A549 (cell line): ENCODE data around the gene GCNT3. TPM values are rescaled to one million over a fixed set of nuclear protein-coding genes. Genes with fewer than 3 reads are reported as not detected.
A peak's percentile ranks its signal among the peaks of the same experiment; 100 is the strongest.

Experiments used
- BHLHE40 ChIP-seq: IDR thresholded peaks from 2 replicates; pipeline ENCODE4 v1.6.1; 2012; ENCODE audit warnings: low read depth, low read length, inconsistent platforms
- CBX2 ChIP-seq: fragments of 200-600 bp; sonication (generic); IDR thresholded peaks from 2 replicates; pipeline ENCODE4 v1.6.1; 2016; ENCODE audit warnings: low read depth, mild to moderate bottlenecking, borderline replicate concordance
- CBX8 ChIP-seq: fragments of 200-600 bp; sonication (generic); IDR thresholded peaks from 2 replicates; pipeline ENCODE4 v1.6.1; 2016
- CEBPB ChIP-seq, 2 experiments: fragments of >200 bp in 1 of 2; sonication (Bioruptor Twin) in 1 of 2; formaldehyde crosslinking in 1 of 2; IDR thresholded peaks; 2 replicates each; pipeline ENCODE4 v1.6.1; 2012 to 2016
- CHD2 ChIP-seq: fragments of 150-350 bp; IDR thresholded peaks from 2 replicates; pipeline ENCODE4 v1.6.1; 2014; ENCODE audit warnings: low read length; ENCODE audit not compliant: partially characterized antibody
- CHD4 ChIP-seq: fragments of 200-600 bp; sonication (generic); IDR thresholded peaks from 2 replicates; pipeline ENCODE4 v1.6.1; 2016; ENCODE audit warnings: antibody characterized with exemption, mild to moderate bottlenecking, borderline replicate concordance
- EHF ChIP-seq: fragments of 250-450 bp; sonication (Bioruptor Pico); IDR thresholded peaks from 2 replicates; pipeline ENCODE4 v1.5.0; 2020; ENCODE audit warnings: mild to moderate bottlenecking
- EHMT2 ChIP-seq: fragments of 200-600 bp; sonication (generic); IDR thresholded peaks from 2 replicates; pipeline ENCODE4 v1.6.1; 2016; ENCODE audit warnings: antibody characterized with exemption, low read depth, mild to moderate bottlenecking, moderate library complexity
- EP300 ChIP-seq, 2 experiments: fragments of >200 bp; sonication (Bioruptor Twin); formaldehyde crosslinking; IDR thresholded peaks; 2 replicates in 1 of 2; 3 replicates in 1 of 2; pipeline ENCODE4 v1.6.1; 2016 to 2017
- FOSB ChIP-seq: fragments of 250-450 bp; sonication (Bioruptor Pico); IDR thresholded peaks from 2 replicates; pipeline ENCODE4 v1.5.0; 2020; ENCODE audit warnings: mild to moderate bottlenecking, moderate library complexity
- FOXS1 ChIP-seq: fragments of 250-450 bp; sonication (Bioruptor Pico); IDR thresholded peaks from 2 replicates; pipeline ENCODE4 v1.5.0; 2020; ENCODE audit warnings: mild to moderate bottlenecking, moderate library complexity
- GATA3 ChIP-seq: IDR thresholded peaks from 2 replicates; pipeline ENCODE4 v1.6.1; 2012; ENCODE audit warnings: borderline replicate concordance
- HEYL ChIP-seq: fragments of 250-450 bp; sonication (Bioruptor Pico); IDR thresholded peaks from 2 replicates; pipeline ENCODE4 v1.8.0; 2021; ENCODE audit warnings: mild to moderate bottlenecking, moderate library complexity
- HOXA7 ChIP-seq: fragments of 250-450 bp; sonication (Bioruptor Pico); IDR thresholded peaks from 2 replicates; pipeline ENCODE4 v1.5.0; 2020; ENCODE audit warnings: mild to moderate bottlenecking, moderate library complexity
- HOXB13 ChIP-seq: fragments of 250-450 bp; sonication (Bioruptor Pico); IDR thresholded peaks from 2 replicates; pipeline ENCODE4 v1.5.0; 2020; ENCODE audit warnings: low read depth, mild to moderate bottlenecking, moderate library complexity
- HOXB5 ChIP-seq: fragments of 250-450 bp; sonication (Bioruptor Pico); IDR thresholded peaks from 2 replicates; pipeline ENCODE4 v1.5.0; 2020; ENCODE audit warnings: mild to moderate bottlenecking, moderate library complexity
- JUN ChIP-seq, 2 experiments: fragments of >200 bp; sonication (Bioruptor Twin); formaldehyde crosslinking; IDR thresholded peaks; 2 replicates in 1 of 2; 3 replicates in 1 of 2; pipeline ENCODE4 v1.6.1; 2016 to 2017
- KDM1A ChIP-seq: fragments of 200-600 bp; sonication (generic); IDR thresholded peaks from 2 replicates; pipeline ENCODE4 v1.6.1; 2016; ENCODE audit warnings: low read depth, mild to moderate bottlenecking
- MAFK ChIP-seq: fragments of 450-650 bp; IDR thresholded peaks from 2 replicates; pipeline ENCODE4 v1.6.1; 2014; ENCODE audit not compliant: partially characterized antibody
- MAZ ChIP-seq: fragments of 150-350 bp; IDR thresholded peaks from 2 replicates; pipeline ENCODE4 v1.6.1; 2014; ENCODE audit warnings: antibody characterized with exemption, low read depth, low read length, borderline replicate concordance
- MYC ChIP-seq: IDR thresholded peaks from 2 replicates; pipeline ENCODE4 v1.6.1; 2012; ENCODE audit warnings: mild to moderate bottlenecking, inconsistent platforms, low read length, improper control_type of control experiment, borderline replicate concordance
- PBX3 ChIP-seq: IDR thresholded peaks from 2 replicates; pipeline ENCODE4 v1.6.1; 2012
- POLR2A ChIP-seq: IDR thresholded peaks from 2 replicates; pipeline ENCODE4 v1.6.1; 2012; ENCODE audit warnings: mild to moderate bottlenecking, low read length
- POLR2AphosphoS2 ChIP-seq: conservative IDR thresholded peaks from 2 replicates; pipeline ENCODE4 v1.6.1; 2012; ENCODE audit warnings: low read length, improper control_type of control experiment, inconsistent platforms
- RAD21 ChIP-seq, 2 experiments: fragments of >200 bp in 1 of 2; sonication (Bioruptor Twin) in 1 of 2; formaldehyde crosslinking in 1 of 2; IDR thresholded peaks in 1 of 2; conservative IDR thresholded peaks in 1 of 2; 2 replicates in 1 of 2; 3 replicates in 1 of 2; pipeline ENCODE4 v1.6.1; 2012 to 2018; ENCODE audit warnings: inconsistent platforms in 1 of 2
- RARB ChIP-seq: fragments of 250-450 bp; sonication (Bioruptor Pico); IDR thresholded peaks from 2 replicates; pipeline ENCODE4 v1.8.0; 2021; ENCODE audit warnings: mild to moderate bottlenecking, moderate library complexity
- RFX5 ChIP-seq: fragments of 450-650 bp; IDR thresholded peaks from 2 replicates; pipeline ENCODE4 v1.7.1; 2014; ENCODE audit warnings: antibody characterized with exemption, mild to moderate bottlenecking, moderate library complexity
- SMC3 ChIP-seq: fragments of >200 bp; sonication (Bioruptor Twin); formaldehyde crosslinking; IDR thresholded peaks from 3 replicates; pipeline ENCODE4 v1.6.1; 2018; ENCODE audit warnings: inconsistent platforms
- SREBF2 ChIP-seq: fragments of 450-650 bp; IDR thresholded peaks from 2 replicates; pipeline ENCODE4 v1.6.1; 2014; ENCODE audit warnings: mild to moderate bottlenecking, moderate library complexity
- TFCP2L1 ChIP-seq: fragments of 250-450 bp; sonication (Bioruptor Pico); IDR thresholded peaks from 2 replicates; pipeline ENCODE4 v1.5.0; 2021; ENCODE audit warnings: mild to moderate bottlenecking
- ZC3H11A ChIP-seq: fragments of 450-650 bp; IDR thresholded peaks from 2 replicates; pipeline ENCODE4 v1.6.1; 2014; ENCODE audit warnings: antibody characterized with exemption, mild to moderate bottlenecking
- ZSCAN20 ChIP-seq: fragments of 250-450 bp; sonication (Bioruptor Pico); IDR thresholded peaks from 2 replicates; pipeline ENCODE4 v1.8.0; 2022; ENCODE audit warnings: mild to moderate bottlenecking, moderate library complexity
- polyA plus RNA-seq, 4 experiments: library from polyadenylated mRNA; depleted of rRNA in 3 of 4; stranded (reverse); fragments of >200 nt; fragmentation: RNase III in 1 of 4; extraction: RNeasy Plus Mini Kit Qiagen cat#74134 plus additional on column Dnase treatment in 1 of 4; gene quantifications; 2 replicates in 3 of 4; 3 replicates in 1 of 4; pipeline ENCODE4 v1.2.3, GENCODE V29; 2011 to 2017
- TF ChIP-seq, protein P1 (sequence below): fragments of 150-350 bp; IDR thresholded peaks from 2 replicates; pipeline ENCODE4 v1.6.1; 2014; ENCODE audit warnings: low read depth, mild to moderate bottlenecking, low read length
- TF ChIP-seq, protein P2 (sequence below): fragments of 450-650 bp; IDR thresholded peaks from 2 replicates; pipeline ENCODE4 v1.6.1; 2014; ENCODE audit warnings: antibody characterized with exemption
- TF ChIP-seq, protein P3 (sequence below): fragments of 250-450 bp; sonication (Bioruptor Pico); IDR thresholded peaks from 2 replicates; pipeline ENCODE4 v1.5.0; 2020; ENCODE audit warnings: low read depth, mild to moderate bottlenecking, moderate library complexity
- TF ChIP-seq, protein P4 (sequence below): fragments of 250-450 bp; sonication (Bioruptor Pico); IDR thresholded peaks from 2 replicates; pipeline ENCODE4 v1.5.0; 2021; ENCODE audit warnings: mild to moderate bottlenecking, moderate library complexity, borderline replicate concordance
- TF ChIP-seq, protein P5 (sequence below): fragments of >200 bp; sonication (Bioruptor Twin); formaldehyde crosslinking; IDR thresholded peaks from 3 replicates; pipeline ENCODE4 v1.6.1; 2016

GCNT3 gene
- polyA plus RNA-seq, 2 of the 4 experiments (the other 2 are of a cell fraction), result 69.2 to 134 TPM

GRCh38 chr15:59595434-59595915 is 16.1 kb upstream of the GCNT3 start (continued):
- TF ChIP-seq, protein P1, sequence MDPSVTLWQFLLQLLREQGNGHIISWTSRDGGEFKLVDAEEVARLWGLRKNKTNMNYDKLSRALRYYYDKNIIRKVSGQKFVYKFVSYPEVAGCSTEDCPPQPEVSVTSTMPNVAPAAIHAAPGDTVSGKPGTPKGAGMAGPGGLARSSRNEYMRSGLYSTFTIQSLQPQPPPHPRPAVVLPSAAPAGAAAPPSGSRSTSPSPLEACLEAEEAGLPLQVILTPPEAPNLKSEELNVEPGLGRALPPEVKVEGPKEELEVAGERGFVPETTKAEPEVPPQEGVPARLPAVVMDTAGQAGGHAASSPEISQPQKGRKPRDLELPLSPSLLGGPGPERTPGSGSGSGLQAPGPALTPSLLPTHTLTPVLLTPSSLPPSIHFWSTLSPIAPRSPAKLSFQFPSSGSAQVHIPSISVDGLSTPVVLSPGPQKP, result no peak
- TF ChIP-seq, protein P2, sequence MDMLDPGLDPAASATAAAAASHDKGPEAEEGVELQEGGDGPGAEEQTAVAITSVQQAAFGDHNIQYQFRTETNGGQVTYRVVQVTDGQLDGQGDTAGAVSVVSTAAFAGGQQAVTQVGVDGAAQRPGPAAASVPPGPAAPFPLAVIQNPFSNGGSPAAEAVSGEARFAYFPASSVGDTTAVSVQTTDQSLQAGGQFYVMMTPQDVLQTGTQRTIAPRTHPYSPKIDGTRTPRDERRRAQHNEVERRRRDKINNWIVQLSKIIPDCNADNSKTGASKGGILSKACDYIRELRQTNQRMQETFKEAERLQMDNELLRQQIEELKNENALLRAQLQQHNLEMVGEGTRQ, result no peak
- TF ChIP-seq SREBF2 (no peak), ZC3H11A (no peak), EP300 (IDR thresholded peaks at IDR 0.05) (no peak), HEYL (CRISPR knock-in tag) (no peak), BHLHE40 (no peak), HOXA7 (no peak), CHD4 (no peak), POLR2AphosphoS2 (no peak), CHD2 (no peak), TFCP2L1 (no peak), ZSCAN20 (CRISPR knock-in tag) (no peak), FOSB (CRISPR knock-in tag) (no peak), MAZ (no peak), KDM1A (no peak), FOXS1 (no peak), POLR2A (no peak), HOXB5 (CRISPR knock-in tag) (no peak), CBX2 (no peak), GATA3 (no peak; the same call in 1 of the 2 replicates), RARB (CRISPR knock-in tag) (no peak), JUN (IDR thresholded peaks at IDR 0.05) (no peak), EHMT2 (no peak), MAFK (no peak), MYC (peak; percentile 63; the same call in 1 of the 2 replicates), HOXB13 (CRISPR knock-in tag) (peak; percentile 69; the same call in 1 of the 2 replicates), SMC3 (no peak), CEBPB (IDR thresholded peaks at IDR 0.05) (no peak), RFX5 (no peak), EHF (CRISPR knock-in tag) (no peak; the same call in 1 of the 2 replicates), PBX3 (no peak), RAD21 (conservative IDR thresholded peaks at IDR 0.05 in 1 of 2, IDR thresholded peaks at IDR 0.05 in 1 of 2) (no peak; a peak in 1 of 5 replicates), CBX8 (no peak)
- TF ChIP-seq, protein P3, sequence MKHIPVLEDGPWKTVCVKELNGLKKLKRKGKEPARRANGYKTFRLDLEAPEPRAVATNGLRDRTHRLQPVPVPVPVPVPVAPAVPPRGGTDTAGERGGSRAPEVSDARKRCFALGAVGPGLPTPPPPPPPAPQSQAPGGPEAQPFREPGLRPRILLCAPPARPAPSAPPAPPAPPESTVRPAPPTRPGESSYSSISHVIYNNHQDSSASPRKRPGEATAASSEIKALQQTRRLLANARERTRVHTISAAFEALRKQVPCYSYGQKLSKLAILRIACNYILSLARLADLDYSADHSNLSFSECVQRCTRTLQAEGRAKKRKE (CRISPR knock-in tag), result peak; percentile 46; the same call in 1 of the 2 replicates
- TF ChIP-seq, protein P4, sequence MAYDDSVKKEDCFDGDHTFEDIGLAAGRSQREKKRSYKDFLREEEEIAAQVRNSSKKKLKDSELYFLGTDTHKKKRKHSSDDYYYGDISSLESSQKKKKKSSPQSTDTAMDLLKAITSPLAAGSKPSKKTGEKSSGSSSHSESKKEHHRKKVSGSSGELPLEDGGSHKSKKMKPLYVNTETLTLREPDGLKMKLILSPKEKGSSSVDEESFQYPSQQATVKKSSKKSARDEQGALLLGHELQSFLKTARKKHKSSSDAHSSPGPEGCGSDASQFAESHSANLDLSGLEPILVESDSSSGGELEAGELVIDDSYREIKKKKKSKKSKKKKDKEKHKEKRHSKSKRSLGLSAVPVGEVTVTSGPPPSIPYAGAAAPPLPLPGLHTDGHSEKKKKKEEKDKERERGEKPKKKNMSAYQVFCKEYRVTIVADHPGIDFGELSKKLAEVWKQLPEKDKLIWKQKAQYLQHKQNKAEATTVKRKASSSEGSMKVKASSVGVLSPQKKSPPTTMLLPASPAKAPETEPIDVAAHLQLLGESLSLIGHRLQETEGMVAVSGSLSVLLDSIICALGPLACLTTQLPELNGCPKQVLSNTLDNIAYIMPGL (CRISPR knock-in tag), result no peak
- TF ChIP-seq, protein P5, sequence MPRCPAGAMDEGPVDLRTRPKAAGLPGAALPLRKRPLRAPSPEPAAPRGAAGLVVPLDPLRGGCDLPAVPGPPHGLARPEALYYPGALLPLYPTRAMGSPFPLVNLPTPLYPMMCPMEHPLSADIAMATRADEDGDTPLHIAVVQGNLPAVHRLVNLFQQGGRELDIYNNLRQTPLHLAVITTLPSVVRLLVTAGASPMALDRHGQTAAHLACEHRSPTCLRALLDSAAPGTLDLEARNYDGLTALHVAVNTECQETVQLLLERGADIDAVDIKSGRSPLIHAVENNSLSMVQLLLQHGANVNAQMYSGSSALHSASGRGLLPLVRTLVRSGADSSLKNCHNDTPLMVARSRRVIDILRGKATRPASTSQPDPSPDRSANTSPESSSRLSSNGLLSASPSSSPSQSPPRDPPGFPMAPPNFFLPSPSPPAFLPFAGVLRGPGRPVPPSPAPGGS, result no peak
